ENCODE measurements around the gene ESR1.

GRCh38 chr6:151959086-151959485 lies 151.6 kb downstream of the ESR1 start:
- TF ChIP-seq, protein P1, sequence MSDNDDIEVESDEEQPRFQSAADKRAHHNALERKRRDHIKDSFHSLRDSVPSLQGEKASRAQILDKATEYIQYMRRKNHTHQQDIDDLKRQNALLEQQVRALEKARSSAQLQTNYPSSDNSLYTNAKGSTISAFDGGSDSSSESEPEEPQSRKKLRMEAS (IDR thresholded peaks at IDR 0.05; ENCODE audit: insufficient read depth, insufficient read length): no peak
- TF ChIP-seq POLR2AphosphoS5 (IDR thresholded peaks at IDR 0.05; ENCODE audit: insufficient read depth, low read depth, low read length) (no peak), POLR2A (IDR thresholded peaks at IDR 0.05; ENCODE audit: low read depth, low read length) (no peak)
- TF ChIP-seq, protein P2, sequence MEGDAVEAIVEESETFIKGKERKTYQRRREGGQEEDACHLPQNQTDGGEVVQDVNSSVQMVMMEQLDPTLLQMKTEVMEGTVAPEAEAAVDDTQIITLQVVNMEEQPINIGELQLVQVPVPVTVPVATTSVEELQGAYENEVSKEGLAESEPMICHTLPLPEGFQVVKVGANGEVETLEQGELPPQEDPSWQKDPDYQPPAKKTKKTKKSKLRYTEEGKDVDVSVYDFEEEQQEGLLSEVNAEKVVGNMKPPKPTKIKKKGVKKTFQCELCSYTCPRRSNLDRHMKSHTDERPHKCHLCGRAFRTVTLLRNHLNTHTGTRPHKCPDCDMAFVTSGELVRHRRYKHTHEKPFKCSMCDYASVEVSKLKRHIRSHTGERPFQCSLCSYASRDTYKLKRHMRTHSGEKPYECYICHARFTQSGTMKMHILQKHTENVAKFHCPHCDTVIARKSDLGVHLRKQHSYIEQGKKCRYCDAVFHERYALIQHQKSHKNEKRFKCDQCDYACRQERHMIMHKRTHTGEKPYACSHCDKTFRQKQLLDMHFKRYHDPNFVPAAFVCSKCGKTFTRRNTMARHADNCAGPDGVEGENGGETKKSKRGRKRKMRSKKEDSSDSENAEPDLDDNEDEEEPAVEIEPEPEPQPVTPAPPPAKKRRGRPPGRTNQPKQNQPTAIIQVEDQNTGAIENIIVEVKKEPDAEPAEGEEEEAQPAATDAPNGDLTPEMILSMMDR (IDR thresholded peaks at IDR 0.05; ENCODE audit: extremely low read depth in 1 of 2, insufficient read depth in 1 of 2, low read depth in 1 of 2, low read length in 2 of 2): no peak
